GM10847 (cell line): Measurements from ENCODE around the gene BTBD16.

Experiments used
- POLR2A ChIP-seq: IDR thresholded peaks from 2 replicates; pipeline ENCODE4 v1.6.1; 2011; ENCODE audit not compliant: insufficient read length; ENCODE audit errors: extremely low read depth

The BTBD16 gene

DNA sequence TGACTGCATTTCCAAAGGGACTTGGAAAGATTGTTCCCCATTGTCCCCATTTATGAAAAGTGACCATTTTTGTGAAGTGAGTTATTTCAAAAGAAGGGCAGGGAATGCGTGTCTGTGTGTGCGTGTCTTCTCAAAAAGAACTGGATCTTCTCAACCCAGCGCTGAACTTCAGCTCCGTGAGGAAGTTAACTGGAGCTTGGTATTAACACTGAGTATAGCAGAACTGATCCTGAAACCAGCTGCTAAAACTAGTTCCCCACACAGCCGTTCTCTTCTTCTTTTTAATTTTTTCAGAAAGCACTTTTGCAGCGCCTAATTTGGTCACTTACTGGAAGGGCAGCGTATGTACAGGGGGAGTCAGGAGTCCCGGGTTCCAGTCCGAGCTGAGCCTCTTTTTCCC lies 57.6 kb downstream of the BTBD16 start:
- no peak for TF ChIP-seq POLR2A

DNA sequence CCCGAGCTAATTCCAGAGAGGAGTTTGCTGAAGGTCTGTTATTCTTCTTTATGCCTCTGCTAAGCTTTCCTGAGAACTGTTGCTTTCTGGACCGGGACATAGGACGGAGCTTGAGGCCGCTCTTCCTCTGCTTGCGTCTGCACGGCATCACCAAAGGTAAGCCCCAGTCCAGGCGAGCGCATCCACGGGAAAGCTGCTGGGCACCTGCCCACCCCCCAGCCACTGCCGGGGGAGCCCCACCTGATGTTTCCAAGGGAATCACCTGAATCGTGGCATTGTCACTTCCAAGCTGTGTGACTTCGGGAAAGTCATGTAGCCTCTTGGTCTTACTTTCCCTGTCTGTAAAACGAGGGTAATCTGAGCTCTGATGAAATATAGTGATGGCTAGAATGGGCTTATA lies 58.3 kb downstream of the BTBD16 start:
- no peak for TF ChIP-seq POLR2A

DNA sequence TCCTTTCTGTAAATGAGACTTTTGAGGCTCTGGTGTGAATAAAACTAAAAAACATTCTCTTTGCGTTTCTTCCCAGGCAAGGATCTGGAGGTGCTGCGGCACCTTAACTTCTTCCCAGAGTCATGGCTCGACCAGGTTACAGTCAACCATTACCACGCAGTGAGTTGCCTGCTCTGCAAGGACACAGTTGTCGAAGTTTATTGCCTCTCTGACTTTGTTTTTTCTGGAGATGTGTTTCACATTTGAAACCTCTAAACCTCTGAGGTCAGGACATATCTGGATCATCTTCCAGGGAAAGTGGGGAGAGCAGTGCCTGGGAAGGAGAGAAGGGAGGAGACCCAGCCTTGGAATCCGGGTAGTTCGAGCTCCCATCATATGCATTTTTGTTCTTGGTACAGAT lies 60.0 kb downstream of the BTBD16 start:
- TF ChIP-seq POLR2A, result no peak

DNA sequence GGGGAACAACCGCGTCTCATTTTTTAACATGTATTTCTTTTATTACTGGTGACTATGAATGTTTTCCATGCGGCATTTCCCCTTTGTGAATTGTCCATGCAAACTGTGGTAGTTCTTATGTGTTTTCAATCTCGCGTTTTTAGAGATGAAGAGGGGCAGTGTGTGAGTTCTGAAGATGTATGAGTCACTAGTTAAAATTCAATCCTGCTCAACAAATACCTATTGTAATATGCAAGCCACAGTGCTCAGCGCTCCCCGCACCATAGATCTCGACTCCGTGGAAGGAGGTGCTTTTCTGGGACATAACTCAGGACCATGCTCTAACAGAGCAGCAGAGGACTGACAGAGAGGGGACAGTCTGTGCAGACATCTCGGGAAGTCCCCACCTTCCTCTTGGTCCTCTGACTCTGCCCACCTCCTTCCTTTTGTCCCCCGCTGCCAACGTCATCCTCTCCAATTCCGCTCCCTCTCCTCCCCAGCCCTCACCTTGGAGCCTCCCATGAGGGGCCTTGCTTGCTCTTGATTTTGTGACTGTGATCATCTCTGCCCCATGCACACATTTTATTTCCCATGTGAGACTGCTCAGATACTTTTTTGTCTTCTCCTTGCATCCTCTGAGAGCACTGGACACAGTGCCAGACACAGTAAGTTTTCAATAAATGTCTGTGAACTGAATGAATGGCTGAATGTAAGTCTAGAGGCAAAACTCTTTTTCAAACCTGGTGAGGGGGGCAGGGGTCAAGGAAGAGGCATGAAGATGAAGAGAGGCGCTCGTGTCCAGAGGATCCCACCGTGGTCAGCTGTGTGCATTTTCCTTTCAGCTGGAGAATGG lies 60.7 kb downstream of the BTBD16 start:
- TF ChIP-seq POLR2A, result no peak

DNA sequence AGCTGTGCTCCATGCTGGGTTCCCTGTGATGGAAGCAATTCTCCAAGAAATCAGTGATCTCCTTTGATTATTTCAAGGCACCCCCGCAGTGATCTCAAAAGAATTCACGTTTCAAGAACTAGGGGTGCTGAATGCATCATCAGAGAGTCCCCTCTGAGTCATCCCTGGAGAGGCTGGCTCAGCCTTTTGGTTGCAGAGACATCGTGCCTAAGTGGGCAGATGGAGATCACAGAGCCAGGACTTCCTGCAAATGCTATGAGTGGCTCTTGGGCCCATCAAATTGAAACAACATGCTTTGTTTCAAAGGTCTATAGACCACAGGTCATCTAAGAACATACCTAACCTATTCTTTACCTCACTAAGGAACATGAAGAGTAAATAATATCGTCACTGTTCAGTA lies 61.9 kb downstream of the BTBD16 start:
- TF ChIP-seq POLR2A, result no peak

DNA sequence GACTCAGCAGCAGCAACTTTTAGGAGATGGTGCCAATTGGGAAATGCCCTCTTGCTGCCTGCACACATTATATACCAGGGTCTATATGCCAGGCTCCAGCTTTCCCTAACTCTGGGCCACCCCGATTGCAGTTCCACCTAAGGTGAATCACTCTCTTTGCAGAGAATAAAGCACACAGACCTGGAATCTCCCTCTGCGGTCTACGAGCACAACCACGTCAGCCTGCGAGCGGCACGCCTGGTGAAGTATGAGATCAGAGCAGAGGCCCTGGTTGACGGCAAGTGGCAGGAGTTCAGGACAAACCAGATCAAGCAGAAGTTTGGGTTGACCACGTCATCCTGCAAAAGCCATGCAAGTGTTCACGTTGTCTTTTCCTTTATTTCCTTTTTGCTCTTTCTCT lies 65.2 kb downstream of the BTBD16 start:
- no peak for TF ChIP-seq POLR2A

DNA sequence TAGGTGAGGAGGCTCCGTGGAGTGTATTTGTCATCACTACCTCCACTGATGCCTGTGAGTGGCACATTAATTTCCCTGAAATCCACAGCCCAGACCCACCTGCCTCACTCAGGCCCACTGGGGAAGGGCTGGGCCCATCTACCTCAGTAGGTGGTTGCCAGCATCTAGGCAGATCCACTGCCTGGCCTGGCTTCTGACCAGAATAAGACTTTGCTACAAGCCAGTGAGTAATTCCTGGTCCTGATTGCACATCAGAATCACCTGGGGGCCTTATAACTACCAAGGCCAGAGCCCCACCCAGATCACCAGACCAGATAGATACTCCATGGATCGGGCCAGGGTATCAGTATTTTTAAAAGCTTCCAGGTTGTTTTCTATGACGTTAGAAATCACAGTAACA lies 65.9 kb downstream of the BTBD16 start:
- TF ChIP-seq POLR2A, result no peak

DNA sequence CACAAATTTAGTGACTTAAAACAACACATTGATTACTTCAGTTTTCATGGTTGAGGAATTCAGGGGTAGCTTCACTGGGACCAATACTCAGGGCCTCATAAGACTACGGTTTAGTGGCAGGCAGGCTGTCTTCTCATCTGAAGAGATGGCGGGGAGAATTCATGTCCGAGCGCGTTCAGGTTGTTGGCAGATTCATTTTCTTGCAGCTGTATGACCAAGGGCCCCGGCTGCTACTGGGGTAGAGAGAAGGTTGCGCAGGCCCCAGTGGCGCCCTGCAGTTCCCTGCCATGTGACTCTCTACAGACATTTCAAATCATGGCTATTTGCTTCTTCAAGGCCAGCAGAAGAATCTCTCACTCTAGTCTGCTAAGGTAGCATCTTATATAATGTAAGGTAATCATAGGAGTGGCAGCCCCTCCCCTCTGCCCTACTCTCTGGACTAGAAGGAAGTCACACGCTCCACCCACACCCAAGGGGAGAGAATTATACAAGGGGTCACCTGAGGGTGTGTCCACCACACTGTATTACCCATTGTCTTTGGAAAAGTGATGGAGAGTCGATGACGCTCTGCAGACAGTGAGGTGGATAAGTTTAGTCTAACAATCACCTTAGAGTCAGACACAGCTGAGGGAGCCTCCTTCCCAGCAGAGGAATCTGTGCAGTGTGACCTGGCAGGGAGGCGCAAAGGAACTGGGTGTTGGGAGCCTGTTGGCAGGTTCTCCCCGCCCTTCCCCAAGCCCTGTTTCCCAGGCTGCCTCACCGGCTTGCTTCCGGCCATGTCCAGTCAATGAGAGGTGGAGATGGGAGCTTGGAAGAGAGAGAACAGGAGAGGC lies 67.7 kb downstream of the BTBD16 start:
- TF ChIP-seq POLR2A, result no peak

DNA sequence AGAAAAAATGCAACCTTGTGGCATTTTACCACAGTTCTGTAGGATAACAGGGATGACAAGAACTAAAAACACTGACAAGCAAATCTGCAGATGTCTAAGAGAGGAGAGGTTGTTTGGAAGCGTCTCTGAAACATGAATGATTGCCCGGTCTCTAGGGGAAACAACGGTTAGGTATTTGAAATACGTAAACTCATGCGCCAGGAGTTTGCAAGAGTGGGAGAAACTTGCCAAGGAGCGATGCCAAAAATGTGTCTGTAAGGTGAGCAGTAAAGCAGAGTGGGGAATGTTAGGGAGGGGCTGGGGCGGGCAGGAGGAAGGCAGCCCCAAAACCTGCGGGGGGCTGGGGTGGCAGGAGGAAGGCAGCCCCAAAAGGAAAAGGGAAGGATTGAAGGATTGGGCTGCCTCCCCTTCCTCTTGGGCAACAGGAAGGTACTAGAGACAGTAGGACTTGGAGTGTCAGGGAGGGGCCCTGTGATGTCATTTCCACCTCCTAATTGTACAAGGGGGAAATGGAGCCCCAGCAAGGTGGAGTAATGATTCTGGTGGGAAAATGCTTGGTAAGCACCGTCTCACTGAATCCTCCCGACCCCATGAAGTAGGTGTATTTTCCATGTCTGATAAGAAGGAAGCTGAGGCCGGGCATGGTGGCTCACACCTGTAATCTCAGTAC lies 70.2 kb downstream of the BTBD16 start:
- TF ChIP-seq POLR2A, result no peak

DNA sequence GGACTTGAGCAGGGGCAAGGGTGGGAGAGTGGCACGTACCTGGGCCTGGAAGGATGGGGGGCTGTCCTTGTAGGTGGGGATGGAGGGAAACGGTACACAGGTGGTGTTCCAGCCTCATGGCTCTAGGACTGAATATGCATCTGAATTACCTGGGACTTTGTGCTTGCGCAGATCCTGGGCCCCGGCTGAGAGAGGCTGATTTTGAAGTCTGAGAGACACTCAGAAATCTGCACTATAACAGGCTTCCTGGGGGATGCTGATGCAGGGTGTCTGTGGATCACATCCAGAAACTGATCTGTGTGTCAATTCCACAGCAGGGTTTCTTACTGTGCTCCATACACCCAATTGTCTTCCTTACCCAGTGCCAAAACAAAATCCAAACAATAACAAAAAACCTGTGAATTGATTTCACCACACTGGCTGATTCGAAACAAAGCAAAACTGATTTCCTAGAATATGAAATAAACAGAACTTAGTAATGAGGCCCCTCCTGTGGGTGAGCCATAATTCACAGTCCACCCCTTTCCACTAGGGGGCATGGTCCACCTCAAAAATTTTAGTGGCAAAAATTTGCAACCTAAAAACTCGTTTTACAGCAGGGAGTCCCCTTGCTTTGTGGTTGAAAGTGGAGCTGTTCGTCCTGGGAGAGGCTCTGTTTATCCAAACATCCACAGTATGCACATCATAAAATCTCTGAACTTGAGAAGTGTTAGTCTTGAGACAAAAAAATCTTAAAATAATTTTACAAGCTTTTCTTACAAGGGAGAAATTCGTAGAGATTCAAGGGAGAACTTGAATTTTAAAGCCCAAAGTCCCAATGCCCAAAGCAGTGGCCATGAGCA lies 71.4 kb downstream of the BTBD16 start:
- no peak for TF ChIP-seq POLR2A

DNA sequence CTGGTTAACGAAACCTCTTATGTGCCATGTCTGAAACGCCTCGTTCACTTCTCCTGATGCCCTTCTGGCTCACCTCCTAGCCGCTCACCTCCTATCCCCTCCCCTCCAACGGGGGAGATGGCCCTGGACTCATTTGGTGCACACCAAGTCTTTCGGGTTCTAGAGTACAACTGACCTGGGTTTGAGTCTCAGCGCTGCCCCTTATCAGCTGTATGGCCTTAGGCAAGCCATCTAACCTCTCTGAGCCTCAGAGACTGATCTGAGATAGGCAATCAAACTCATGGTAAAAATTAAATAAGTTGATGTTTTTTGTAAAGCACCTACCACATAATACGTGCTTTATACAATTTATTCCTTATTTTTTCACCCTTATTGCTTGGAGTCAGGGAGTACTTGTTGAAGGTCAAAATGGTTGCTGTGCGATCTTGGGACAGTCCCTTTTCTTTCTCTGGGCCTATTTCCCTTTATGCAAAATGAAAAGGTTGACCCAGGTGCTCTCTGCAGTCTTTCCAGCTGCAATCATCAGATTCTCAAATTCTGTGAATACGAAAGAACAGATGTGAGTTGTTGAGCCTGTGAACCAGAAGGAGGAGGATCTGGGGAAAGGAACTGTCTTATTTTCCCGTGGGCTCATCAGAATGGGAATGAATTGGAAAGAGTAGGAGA lies 72.2 kb downstream of the BTBD16 start:
- no peak for TF ChIP-seq POLR2A

DNA sequence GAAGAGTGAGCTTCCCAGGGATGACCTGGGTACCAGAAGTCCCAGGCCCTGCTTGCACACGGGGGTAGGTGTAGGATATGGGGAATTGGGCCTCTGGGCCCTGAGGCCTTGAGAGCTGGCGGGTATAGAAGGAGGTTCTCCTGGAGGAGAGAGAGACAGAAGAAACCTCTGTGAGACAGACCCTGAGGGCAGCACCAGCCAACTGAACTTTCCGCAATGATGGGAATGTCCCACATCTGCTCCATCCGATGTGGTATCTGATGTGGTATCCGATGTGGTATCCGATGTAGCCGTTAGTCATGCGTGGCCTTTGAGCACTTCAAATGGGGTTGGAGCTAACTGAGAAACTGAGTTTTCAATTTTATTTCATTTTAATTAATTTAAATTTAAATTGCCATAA lies 72.8 kb downstream of the BTBD16 start:
- no peak for TF ChIP-seq POLR2A

DNA sequence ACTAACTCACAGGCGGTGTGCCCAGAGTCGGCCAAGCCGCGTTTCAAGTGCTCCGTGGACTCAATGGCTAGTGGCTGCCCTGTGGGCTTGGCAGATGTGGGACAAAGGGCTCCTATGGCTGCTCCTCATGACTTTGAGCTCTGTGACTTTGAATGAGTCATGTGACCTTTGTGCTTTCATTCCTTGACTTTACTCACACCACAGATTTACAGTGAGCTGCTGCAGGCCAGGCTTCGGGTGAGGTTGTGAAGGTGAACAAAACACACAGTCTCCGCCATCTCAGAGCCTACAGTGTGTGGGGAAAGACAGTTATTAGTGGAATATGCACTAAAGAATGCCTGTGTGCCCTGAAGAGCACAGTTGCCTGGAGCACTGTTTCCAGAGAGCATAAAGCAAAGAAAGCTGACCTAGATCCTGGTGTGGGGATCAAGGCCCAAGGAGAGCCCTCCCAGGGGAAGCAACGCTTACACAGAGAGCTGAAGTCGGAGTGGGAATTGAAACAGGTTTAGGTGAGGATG lies 73.7 kb downstream of the BTBD16 start:
- TF ChIP-seq POLR2A, result no peak

DNA sequence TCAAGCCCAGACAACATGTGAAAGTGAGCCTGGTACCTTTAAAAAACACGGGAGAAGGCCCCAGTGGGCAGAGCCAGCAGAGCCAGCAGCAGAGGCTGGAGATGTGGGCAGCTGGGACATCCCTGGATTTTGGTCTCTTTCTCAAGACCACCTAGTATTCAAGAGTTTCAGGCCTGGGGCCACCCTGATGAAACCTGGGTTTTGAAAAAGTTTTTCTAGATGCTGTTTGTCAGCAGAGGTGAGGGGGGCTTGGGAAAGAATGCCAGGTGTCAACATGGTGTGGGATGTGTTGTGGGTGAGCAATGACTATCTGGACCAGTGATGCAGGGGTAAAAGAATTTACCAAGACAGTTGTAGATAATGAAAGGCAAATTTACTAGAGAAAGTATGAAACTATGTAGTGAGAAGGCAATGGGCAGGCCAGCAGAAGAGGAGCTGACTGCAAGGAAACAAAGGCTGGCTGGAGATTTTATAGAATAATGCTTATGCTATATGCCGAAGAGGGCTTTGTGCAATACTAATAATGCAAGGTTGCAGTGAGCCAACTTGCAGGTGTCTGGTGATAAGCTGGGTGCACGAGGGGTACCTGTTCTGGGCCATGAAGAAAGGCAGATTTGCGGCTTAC lies 75.3 kb downstream of the BTBD16 start:
- TF ChIP-seq POLR2A, result no peak
